Measurements from ENCODE around the gene CDC42SE1.

The CDC42SE1 gene

GRCh38 chr1:151054971-151055547, 4.4 kb downstream of the CDC42SE1 start:
- DNase-seq (ENCODE audit: low read depth in 2 of 2) = no peak

DNA sequence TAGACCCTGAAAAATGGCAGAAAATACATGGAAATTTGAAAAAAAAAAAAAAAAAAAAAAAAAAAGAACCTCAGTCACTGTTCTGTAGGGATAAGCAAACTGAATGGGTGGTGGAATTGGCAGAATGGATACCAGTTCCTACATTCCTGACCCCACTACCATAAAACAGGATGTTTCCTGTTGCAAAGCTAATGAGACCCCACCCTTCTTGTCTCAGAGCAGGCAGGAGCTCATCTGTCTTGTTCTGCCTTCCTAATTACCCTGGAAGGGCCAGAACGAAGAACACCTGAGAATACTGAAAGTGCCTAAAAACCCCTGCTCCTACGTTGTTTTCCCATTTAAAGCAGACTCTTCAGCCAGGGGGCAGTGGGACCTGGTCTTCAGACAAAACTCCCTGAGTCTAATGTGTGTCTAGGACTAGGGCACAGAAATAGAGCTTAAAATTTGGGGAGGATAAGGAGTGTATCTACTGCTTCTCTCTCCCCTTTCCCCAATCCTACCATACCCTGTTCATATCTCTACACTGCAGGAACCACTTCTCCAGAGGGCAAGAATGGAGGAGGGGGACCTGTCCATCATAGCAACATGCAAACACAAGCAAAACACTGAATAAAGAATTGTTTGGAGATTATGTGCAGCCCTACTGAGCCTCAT, 7.9 kb downstream of the CDC42SE1 start:
- DNase-seq (ENCODE audit: low read depth in 2 of 2) = no peak

DNA sequence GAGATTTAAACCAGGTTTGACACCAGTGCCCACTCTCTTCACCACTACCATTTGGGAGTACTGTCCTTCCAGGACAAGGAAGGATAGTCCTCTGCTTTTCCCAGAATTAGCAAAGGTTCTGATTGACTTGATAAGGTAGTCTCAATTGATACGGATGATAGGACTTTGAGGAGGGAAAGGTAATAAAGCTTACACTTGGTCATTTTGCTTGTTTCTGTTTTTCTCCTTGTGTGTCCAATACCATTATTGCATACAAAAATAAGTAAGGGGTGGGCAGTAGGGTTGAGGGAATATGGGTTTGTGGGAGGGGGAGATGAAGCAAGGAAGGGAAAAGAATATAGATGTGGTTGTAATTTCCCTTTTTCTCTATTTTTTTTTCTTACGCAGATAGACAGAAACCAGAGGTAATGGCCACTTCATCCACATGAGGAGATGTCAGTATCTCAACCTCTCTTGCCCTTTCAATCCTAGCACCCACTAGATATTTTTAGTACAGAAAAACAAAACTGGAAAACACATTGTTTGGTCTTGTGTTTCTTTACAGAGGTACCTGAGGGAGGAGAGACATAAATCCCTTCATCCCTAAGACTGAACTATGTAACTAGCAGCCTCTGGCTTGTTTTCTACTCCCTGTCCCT, 9.3 kb downstream of the CDC42SE1 start:
- no peak for DNase-seq (ENCODE audit: low read depth in 2 of 2)

- DNase-seq (ENCODE audit: low read depth in 2 of 2) = no peak
Measured at GRCh38 chr1:151049458-151049857, 10.0 kb downstream of the CDC42SE1 start.

GRCh38 chr1:151048645-151049032, 10.8 kb downstream of the CDC42SE1 start:
- no peak for DNase-seq (ENCODE audit: low read depth in 2 of 2)

GRCh38 chr1:151047925-151048644, 11.3 kb downstream of the CDC42SE1 start:
- no peak for DNase-seq (ENCODE audit: low read depth in 2 of 2)

- DNase-seq (ENCODE audit: low read depth in 2 of 2) = no peak
Measured at GRCh38 chr1:151047591-151047924, 11.9 kb downstream of the CDC42SE1 start, which contains the start of gene C1orf56. Gene C1orf56 (plus strand): TSS chr1:151047751. CDS start chr1:151047848, 97 bp downstream.

- DNase-seq (ENCODE audit: low read depth in 2 of 2) = no peak
Measured at GRCh38 chr1:151043163-151043562, 16.3 kb downstream of the CDC42SE1 start.

GRCh38 chr1:151039521-151039920, 19.9 kb downstream of the CDC42SE1 start:
- DNase-seq (ENCODE audit: low read depth in 2 of 2) = no peak

DNA sequence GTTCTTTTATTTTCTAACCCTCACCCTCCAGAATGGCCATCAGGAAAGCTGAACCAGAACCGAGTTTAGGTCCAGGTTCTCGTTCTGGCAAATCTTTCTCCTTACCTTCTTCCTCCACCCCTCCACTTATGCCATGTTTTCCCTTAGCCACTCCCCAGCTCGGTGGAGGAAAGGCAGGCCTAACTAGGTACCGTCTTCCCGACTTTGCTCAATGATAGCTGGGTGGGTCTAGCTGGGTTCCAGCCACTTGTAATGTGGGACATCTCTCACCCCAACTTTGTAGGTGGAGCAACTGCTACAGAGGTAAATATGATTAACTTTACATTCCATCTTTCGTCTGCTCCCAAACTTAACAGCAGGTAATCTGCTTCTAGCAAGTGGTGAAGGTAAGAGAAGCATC, 22.4 kb downstream of the CDC42SE1 start:
- DNase-seq (ENCODE audit: low read depth in 2 of 2) = no peak

- no peak for DNase-seq (ENCODE audit: low read depth in 2 of 2)
Measured at GRCh38 chr1:151036356-151036755, 23.1 kb downstream of the CDC42SE1 start, which contains the start of gene BNIPL. Gene BNIPL (plus strand): TSS chr1:151036586. CDS start chr1:151036726, 140 bp downstream.

GRCh38 chr1:151035167-151035566, 24.3 kb downstream of the CDC42SE1 start:
- DNase-seq (ENCODE audit: low read depth in 2 of 2) = no peak

DNA sequence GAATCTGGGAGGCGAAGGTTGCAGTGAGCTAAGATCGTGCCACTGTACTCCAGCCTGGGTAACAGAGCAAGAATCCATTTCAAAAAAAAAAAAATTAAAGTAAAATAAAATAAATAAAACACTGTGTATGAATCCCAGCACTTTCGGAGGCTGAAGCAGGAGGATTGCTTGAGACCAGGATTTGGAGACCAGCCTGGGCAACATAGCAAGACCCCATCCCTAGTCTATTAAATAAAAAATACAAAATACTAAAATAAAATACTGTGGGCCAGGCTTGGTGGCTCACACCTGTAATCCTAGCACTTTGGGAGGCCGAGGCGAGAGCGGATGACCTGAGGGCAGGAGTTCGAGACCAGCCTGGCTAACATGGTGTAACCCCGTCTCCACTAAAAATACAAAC, 27.3 kb downstream of the CDC42SE1 start:
- DNase-seq (ENCODE audit: low read depth in 2 of 2) = no peak

DNA sequence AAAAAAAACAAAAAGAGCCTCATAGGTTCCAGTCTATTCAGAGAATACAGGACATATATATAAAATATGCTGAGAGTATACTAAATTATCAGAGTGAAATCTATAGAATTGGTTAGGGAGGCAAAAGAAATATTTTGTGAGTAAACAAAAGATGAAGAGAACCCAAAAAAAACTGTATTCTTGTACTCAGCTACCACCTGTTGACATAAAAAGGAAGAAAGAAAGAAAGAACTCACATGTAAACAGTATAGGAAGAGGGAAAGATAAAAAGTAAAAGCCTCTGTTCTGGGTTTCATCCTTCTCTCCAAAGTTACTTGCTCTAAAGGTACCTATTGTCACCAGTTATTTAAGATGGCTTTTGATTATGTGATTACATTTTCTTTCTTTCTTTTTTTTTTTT, 33.0 kb downstream of the CDC42SE1 start:
- no peak for DNase-seq (ENCODE audit: low read depth in 2 of 2)

DNA sequence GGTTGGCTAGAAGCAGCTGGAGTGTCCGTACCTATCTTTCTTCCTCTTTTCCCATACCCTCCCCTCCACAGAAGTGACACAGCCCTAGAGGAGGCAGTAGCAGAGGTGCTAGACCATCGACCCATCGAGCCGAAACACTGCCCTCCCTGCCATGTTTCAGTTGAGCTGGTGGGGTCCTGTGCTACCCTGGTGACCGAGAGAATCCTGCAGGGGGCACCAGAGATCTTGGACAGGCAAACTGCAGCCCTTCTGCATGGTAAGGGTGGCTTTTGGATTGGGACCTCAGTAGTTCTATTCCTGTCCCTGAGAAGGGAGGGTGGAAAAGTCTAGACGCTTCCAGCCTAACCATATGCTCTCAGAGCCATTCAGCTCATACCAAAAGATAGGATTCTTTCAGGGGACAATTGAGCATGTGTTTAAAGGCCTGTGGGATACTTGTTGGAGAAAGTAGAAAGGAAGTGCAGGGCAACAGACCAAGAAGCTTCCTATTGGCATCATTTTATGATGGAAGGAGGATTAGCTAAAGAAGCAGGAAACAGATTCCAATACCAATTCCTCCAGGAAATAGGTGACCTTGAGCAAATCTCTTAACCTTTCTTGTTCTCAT, 34.8 kb downstream of the CDC42SE1 start:
- peak; percentile 53 to 75 for DNase-seq (ENCODE audit: low read depth in 2 of 2)

- no peak for DNase-seq (ENCODE audit: low read depth in 2 of 2)
Measured at GRCh38 chr1:151013518-151013917, 45.9 kb downstream of the CDC42SE1 start.

DNA sequence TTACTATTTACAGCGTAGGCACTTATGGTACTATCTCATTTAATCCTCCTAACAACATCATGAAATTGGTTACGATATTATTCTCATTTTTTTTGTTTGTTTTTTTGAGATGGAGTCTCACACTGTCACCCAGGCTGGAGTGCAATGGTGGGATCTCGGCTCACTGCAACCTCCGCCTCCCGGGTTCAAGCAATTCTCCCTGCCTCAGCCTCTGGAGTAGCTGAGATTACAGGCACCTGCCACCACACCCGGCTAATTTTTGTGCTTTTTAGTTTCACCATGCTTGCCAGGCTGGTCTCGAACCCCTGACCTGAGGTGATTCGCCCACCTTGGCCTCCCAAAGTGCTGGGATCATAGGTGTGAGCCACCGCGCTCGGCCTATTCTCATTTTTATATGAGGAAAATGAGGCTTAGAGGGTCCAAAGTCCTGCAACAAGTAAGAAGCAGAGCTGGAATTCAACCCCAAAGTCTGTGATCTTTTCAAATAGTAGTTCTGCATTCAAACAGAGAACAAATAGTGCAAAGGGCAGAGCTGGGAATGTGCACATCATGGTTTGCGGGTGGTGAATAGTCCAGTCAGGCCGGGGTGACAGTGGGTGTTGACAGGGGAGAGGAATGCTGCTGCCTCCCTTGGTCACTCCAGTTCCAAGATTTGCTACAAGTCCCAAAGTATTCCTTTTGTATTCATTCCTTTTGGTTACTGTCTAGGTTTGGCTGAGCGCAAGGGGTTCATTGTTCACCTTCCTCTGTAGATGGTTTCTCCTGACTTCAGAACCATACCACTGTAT, 46.5 kb downstream of the CDC42SE1 start:
- no peak for DNase-seq (ENCODE audit: low read depth in 2 of 2)

GRCh38 chr1:151011154-151011850, 48.1 kb downstream of the CDC42SE1 start:
- DNase-seq (ENCODE audit: low read depth in 2 of 2) = no peak

DNA sequence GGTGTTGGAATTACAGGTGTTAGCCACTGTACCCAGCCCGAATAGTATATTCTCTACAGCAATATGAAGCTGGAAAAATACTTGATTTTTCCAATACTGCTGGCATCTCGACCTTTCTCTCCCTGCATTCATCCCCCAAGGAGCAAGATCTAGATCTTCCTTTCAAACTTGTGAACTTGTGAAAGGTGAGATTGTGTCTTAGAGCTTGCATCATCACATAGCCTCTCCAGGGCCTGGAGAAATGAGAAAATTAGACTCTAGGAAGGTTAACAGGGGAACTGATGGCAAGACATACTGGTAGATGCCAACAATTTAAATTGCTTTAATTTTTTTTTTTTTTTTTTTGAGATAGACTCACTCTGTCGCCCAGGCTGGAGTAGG, 49.1 kb downstream of the CDC42SE1 start:
- DNase-seq (ENCODE audit: low read depth in 2 of 2) = no peak

DNA sequence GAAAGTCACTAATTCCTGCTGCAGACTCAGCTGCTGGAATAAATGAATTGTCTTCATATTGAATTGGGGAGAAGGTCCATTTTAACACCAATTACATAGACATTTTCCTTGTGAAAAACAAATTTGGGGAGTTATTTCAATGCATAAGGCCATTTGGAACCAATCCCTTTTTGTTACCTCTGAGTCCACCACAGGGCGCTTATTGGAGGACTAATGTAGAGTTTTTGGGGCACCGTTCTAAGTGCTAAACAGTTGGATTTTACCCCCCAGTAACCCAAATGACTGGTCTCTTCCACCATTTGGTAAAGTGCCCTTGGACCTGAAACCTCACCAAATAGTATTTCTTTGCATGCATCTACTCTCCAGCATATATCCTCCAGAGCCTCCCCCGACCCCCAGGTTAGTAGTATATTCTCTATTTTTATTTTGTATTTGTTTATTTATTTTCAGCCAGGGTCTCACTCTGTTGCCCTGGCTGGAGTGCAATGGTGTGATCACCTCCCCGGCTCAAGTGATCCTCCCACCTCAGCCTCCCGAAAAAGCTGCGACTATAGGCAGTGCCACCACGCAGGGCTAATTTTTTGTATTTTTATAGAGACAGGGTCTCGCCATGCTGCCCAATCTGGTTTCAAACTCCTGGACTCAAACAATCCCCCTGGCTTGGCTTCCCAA, 49.6 kb downstream of the CDC42SE1 start:
- no peak for DNase-seq (ENCODE audit: low read depth in 2 of 2)
